ENCODE measurements around the gene PHC2.

DNA sequence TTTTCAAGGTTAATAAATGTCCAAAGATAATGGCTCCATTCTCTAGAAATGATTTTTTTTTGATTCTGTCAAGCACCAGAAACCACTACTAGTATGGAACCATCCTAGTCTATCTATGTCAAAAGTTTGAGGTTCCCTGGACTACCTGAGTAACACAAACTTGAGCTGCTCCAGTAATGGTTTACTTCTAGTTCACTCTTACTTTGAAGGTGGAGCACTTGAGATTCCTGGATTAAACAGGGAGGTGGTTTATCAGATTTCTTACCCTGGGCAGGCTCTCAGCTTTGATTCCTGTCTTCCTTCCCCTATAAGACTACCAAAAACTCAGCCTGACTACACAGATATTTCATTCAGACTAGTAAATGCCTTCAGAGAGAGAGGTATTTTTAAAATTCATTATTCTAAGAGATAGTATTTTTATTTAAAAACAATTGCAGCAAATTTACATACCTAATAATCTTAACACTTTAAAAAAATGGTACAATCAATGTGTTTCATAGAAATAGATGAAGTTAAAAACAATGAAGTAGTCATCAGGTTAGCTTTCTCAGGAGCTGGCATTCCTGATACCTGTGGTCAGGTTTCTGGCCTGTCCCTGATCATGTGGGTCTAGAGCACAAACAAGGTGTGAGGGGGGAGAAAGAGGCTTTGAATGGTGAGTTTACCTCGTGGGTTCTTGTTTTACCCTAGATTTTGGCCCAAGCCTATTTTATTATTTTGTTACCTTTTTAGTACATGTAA is 23.4 kb downstream of the PHC2 start:
- TF ChIP-seq, protein P1, sequence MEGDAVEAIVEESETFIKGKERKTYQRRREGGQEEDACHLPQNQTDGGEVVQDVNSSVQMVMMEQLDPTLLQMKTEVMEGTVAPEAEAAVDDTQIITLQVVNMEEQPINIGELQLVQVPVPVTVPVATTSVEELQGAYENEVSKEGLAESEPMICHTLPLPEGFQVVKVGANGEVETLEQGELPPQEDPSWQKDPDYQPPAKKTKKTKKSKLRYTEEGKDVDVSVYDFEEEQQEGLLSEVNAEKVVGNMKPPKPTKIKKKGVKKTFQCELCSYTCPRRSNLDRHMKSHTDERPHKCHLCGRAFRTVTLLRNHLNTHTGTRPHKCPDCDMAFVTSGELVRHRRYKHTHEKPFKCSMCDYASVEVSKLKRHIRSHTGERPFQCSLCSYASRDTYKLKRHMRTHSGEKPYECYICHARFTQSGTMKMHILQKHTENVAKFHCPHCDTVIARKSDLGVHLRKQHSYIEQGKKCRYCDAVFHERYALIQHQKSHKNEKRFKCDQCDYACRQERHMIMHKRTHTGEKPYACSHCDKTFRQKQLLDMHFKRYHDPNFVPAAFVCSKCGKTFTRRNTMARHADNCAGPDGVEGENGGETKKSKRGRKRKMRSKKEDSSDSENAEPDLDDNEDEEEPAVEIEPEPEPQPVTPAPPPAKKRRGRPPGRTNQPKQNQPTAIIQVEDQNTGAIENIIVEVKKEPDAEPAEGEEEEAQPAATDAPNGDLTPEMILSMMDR (IDR thresholded peaks at IDR 0.05): no peak
- TF ChIP-seq POLR2A (IDR thresholded peaks at IDR 0.05) (no peak), EP300 (IDR thresholded peaks at IDR 0.05) (no peak), POLR2AphosphoS5 (IDR thresholded peaks at IDR 0.05) (no peak)
